ENCODE measurements around the gene TFAP2E. TPM values are rescaled to one million over a fixed set of nuclear protein-coding genes. Genes with fewer than 3 reads are reported as not detected.

Gene TFAP2E
- total RNA-seq, 2 experiments from 2014 or later: 0.17 to 0.76 TPM

DNA sequence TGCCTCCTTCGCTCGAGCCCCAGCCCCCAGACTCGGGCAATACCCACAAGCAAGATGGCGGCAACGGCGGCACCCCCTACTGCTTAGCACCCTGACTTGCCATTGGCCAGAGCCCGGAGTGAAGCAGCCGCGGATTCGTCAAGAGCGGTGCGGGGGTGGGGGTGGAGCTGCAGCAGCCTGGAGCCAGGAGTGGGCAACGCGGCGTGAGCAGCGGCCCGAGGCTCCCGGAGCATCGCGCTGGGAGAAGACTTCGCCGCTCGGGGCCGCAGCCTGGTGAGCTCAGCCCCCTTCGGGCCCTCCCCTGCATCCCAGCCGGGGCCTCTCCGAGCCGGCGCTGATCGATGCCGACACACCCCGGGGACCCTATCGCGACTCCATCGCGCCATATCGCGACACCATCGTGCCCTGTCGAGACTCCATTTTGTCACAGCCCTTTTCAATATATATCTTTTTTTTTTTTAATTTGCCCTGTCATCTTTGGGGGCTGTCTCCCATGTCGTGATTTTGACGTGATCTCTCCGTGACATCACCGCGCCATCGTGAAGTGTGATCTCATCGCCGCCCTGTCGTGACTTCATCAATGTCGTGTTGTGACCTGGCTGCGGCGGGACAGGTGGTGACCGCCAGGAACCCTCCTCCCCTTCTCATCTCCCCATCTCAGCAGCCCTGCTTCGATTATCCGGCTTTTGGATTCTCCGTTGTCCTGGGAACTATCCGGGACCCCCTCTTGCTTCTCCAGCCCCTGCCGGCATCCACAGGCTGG lies 15.3 kb upstream of the TFAP2E start, which contains the start of gene NCDN:
Gene NCDN, plus strand, starts transcription at position 189 of the 763 bp plus-strand sequence. Its CDS starts 392 bp downstream, at position 581.
- intact Hi-C loops (cut with micrococcal nuclease): loop anchor here (5.0 to 10.0 kb wide), 5 partner anchors 85 to 1917 kb away; partner anchors contain the start of genes PSMB2, SFPQ, ZC3H12A and ZMYM6
- peak within 1 kb of the TSS; percentile 97 for H3K4me3 Mint-ChIP-seq
- peaks cover 4% of the 10 kb centered on the region for H3K36me3 Mint-ChIP-seq
- peak; percentile 98 for DNase-seq
- no peaks in the 10 kb centered on the region for H3K9me3 Mint-ChIP-seq
- peaks cover 60% of the 10 kb centered on the region for H3K4me1 Mint-ChIP-seq (ENCODE audit: low read depth)
- ChIA-PET CTCF (interaction anchor here (0.6 to 9.2 kb wide), 7 partner anchors 11 to 169 kb away, joined by 3 to 138 read pairs (median 4); no protein-coding TSS in a partner anchor), POLR2A (interaction anchor here (1.0 to 2.9 kb wide), 6 partner anchors 13 to 212 kb away, joined by 3 to 21 read pairs (median 10); partner anchors contain the start of gene CLSPN)
- H3K27me3 Mint-ChIP-seq: no peaks in the 10 kb centered on the region
- peak within 1 kb of the TSS; percentile 95 for H3K27ac Mint-ChIP-seq

GRCh38 chr1:35558374-35559316 lies 14.5 kb upstream of the TFAP2E start:
- intact Hi-C loops (cut with micrococcal nuclease): loop anchor here (5.0 to 10.0 kb wide), 5 partner anchors 84 to 1916 kb away; partner anchors contain the start of genes PSMB2, SFPQ, ZC3H12A and ZMYM6
- H3K9me3 Mint-ChIP-seq: no peaks in the 10 kb centered on the region
- H3K27me3 Mint-ChIP-seq: no peaks in the 10 kb centered on the region
- DNase-seq: peak; percentile 45
- peaks cover 55% of the 10 kb centered on the region for H3K4me1 Mint-ChIP-seq (ENCODE audit: low read depth)
- H3K36me3 Mint-ChIP-seq: no peaks in the 10 kb centered on the region
- ChIA-PET POLR2A (interaction anchor here (1.0 to 1.4 kb wide), 2 partner anchors 19 to 53 kb away, joined by 4 to 5 read pairs; no protein-coding TSS in a partner anchor), CTCF (interaction anchor here (1.2 to 9.2 kb wide), 4 partner anchors 10 to 157 kb away, joined by 3 to 138 read pairs (median 6); no protein-coding TSS in a partner anchor)
- peak overlapping the region; percentile 97 for H3K4me3 Mint-ChIP-seq
- H3K27ac Mint-ChIP-seq: peak overlapping the region; percentile 95

GRCh38 chr1:35559317-35559944 lies 13.7 kb upstream of the TFAP2E start:
- intact Hi-C loops (cut with micrococcal nuclease): loop anchor here (5.0 to 10.0 kb wide), 5 partner anchors 83 to 1915 kb away; partner anchors contain the start of genes PSMB2, SFPQ, ZC3H12A and ZMYM6
- no peak for DNase-seq
- no peaks in the 10 kb centered on the region for H3K27me3 Mint-ChIP-seq
- CTCF ChIA-PET: interaction anchor here (1.2 to 9.2 kb wide), 5 partner anchors 9 to 156 kb away, joined by 3 to 138 read pairs (median 3); no protein-coding TSS in a partner anchor
- peaks cover 54% of the 10 kb centered on the region for H3K4me1 Mint-ChIP-seq (ENCODE audit: low read depth)
- H3K9me3 Mint-ChIP-seq: no peaks in the 10 kb centered on the region
- POLR2A ChIA-PET: interaction anchor here (0.6 to 1.4 kb wide), 3 partner anchors 8 to 53 kb away, joined by 4 to 5 read pairs (median 5); no protein-coding TSS in a partner anchor
- no peak overlapping the region for H3K4me3 Mint-ChIP-seq
- peaks cover 3% of the 10 kb centered on the region for H3K36me3 Mint-ChIP-seq
- peak overlapping the region; percentile 43 for H3K27ac Mint-ChIP-seq

DNA sequence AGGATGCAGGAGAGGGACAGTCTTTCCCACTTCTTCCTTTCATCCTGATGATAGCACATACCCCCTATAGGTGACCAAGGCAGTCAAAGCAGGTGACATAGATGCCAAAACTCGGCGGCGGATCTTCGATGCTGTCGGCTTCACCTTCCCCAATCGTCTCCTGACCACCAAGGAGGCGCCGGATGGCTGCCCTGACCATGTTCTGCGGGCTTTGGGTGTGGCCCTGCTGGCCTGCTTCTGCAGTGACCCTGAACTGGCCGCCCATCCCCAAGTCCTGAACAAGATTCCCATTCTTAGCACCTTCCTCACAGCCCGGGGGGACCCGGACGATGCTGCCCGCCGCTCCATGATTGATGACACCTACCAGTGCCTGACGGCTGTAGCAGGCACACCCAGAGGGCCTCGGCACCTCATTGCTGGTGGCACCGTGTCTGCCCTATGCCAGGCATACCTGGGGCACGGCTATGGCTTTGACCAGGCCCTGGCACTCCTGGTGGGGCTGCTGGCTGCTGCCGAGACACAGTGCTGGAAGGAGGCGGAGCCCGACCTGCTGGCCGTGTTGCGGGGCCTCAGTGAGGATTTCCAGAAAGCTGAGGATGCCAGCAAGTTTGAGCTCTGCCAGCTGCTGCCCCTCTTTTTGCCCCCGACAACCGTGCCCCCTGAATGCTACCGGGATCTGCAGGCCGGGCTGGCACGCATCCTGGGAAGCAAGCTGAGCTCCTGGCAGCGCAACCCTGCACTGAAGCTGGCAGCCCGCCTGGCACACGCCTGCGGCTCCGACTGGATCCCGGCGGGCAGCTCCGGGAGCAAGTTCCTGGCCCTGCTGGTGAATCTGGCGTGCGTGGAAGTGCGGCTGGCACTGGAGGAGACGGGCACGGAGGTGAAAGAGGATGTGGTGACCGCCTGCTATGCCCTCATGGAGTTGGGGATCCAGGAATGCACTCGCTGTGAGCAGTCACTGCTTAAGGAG lies 12.6 kb upstream of the TFAP2E start:
- peaks cover 6% of the 10 kb centered on the region for H3K36me3 Mint-ChIP-seq
- peaks cover 45% of the 10 kb centered on the region for H3K4me1 Mint-ChIP-seq (ENCODE audit: low read depth)
- POLR2A ChIA-PET: interaction anchor here (1.0 kb wide), 1 partner anchor 17 kb away, joined by 3 read pairs; no protein-coding TSS in a partner anchor
- intact Hi-C loops (cut with micrococcal nuclease): no loop called here
- H3K4me3 Mint-ChIP-seq: no peak overlapping the region
- no peaks in the 10 kb centered on the region for H3K9me3 Mint-ChIP-seq
- no peak for DNase-seq
- no peaks in the 10 kb centered on the region for H3K27me3 Mint-ChIP-seq
- H3K27ac Mint-ChIP-seq: no peak overlapping the region
- CTCF ChIA-PET: interaction anchor here (1.2 to 9.2 kb wide), 5 partner anchors 8 to 166 kb away, joined by 3 to 138 read pairs (median 4); no protein-coding TSS in a partner anchor

DNA sequence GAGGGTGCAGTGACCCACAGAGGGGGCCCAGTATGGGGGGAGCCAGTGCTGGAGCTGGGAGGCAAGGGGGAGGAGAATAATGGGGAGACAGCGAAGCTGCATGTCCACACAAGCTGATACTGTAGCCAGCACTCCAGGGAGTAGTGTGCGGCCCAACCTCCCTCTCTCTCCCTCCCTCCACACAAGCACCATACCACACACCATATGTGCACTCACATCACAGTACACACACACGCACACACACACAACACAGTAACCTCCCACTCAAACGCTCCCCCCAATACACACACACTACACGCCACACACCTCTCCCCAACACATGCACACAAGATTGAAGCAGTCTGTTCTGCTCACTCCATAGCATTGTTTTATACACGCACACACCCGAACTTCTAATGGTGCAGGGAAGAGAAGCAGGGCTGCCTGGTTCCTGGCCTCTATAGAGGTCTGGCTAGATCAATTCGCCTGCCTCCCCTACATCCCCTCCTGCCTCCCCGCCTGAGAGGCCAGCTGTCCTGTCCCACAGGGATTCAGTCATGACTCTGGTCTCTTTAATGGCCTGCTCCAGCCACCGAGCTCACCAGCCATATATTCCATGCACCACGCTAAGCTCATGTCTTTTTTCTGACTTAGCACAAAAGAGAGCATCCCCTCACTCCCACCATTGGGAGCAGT lies 11.7 kb upstream of the TFAP2E start:
- no peak overlapping the region for H3K27ac Mint-ChIP-seq
- CTCF ChIA-PET: interaction anchor here (1.5 to 9.2 kb wide), 3 partner anchors 56 to 165 kb away, joined by 4 to 138 read pairs (median 6); no protein-coding TSS in a partner anchor

GRCh38 chr1:35561972-35562680 lies 11.0 kb upstream of the TFAP2E start:
- Mint-ChIP-seq H3K4me3 (no peak overlapping the region), H3K9me3 (no peaks in the 10 kb centered on the region), H3K27me3 (no peaks in the 10 kb centered on the region), H3K36me3 (peaks cover 6% of the 10 kb centered on the region), H3K4me1 (ENCODE audit: low read depth) (peaks cover 32% of the 10 kb centered on the region), H3K27ac (no peak overlapping the region)
- ChIA-PET CTCF (interaction anchor here (1.5 to 9.2 kb wide), 3 partner anchors 56 to 165 kb away, joined by 4 to 138 read pairs (median 6); no protein-coding TSS in a partner anchor), POLR2A (interaction anchor here (0.9 to 1.0 kb wide), 2 partner anchors 16 to 110 kb away, joined by 3 to 4 read pairs; no protein-coding TSS in a partner anchor)
- intact Hi-C loops (cut with micrococcal nuclease): no loop called here
- peak; percentile 4 for DNase-seq

More for the DNA sequence above, 11.7 kb upstream of the TFAP2E start:
- Mint-ChIP-seq H3K4me3 (no peak overlapping the region), H3K36me3 (peaks cover 6% of the 10 kb centered on the region), H3K9me3 (no peaks in the 10 kb centered on the region), H3K4me1 (ENCODE audit: low read depth) (peaks cover 36% of the 10 kb centered on the region), H3K27me3 (no peaks in the 10 kb centered on the region)
- no peak for DNase-seq
- intact Hi-C loops (cut with micrococcal nuclease): no loop called here
- POLR2A ChIA-PET: interaction anchor here (0.6 to 1.0 kb wide), 3 partner anchors 16 to 305 kb away, joined by 3 to 4 read pairs (median 3); no protein-coding TSS in a partner anchor

- Mint-ChIP-seq H3K27ac (no peak overlapping the region), H3K36me3 (peaks cover 6% of the 10 kb centered on the region), H3K9me3 (no peaks in the 10 kb centered on the region), H3K4me3 (no peak overlapping the region), H3K4me1 (ENCODE audit: low read depth) (peaks cover 30% of the 10 kb centered on the region), H3K27me3 (no peaks in the 10 kb centered on the region)
- ChIA-PET POLR2A (interaction anchor here (0.5 kb wide), 1 partner anchor 15 kb away, joined by 3 read pairs; no protein-coding TSS in a partner anchor), CTCF (interaction anchor here (9.2 kb wide), 1 partner anchor 112 kb away, joined by 138 read pairs; no protein-coding TSS in a partner anchor)
- DNase-seq: peak; percentile 8
- intact Hi-C loops (cut with micrococcal nuclease): no loop called here
These were observed 9.9 kb upstream of the TFAP2E start for GRCh38 chr1:35563166-35563565.

- no peaks in the 10 kb centered on the region for H3K27me3 Mint-ChIP-seq
- no peak overlapping the region for H3K4me3 Mint-ChIP-seq
- H3K27ac Mint-ChIP-seq: peak overlapping the region; percentile 44
- peak; percentile 87 for DNase-seq
- H3K36me3 Mint-ChIP-seq: peaks cover 6% of the 10 kb centered on the region
- peaks cover 22% of the 10 kb centered on the region for H3K4me1 Mint-ChIP-seq (ENCODE audit: low read depth)
- H3K9me3 Mint-ChIP-seq: no peaks in the 10 kb centered on the region
- CTCF ChIA-PET: interaction anchor here (0.6 to 6.0 kb wide), 32 partner anchors 8 to 362 kb away, joined by 3 to 245 read pairs (median 4); partner anchors contain the start of genes CLSPN and KIAA0319L
- intact Hi-C loops (cut with micrococcal nuclease): loop anchor here (1.0 kb wide), 1 partner anchor 113 kb away; no protein-coding TSS in a partner anchor
- POLR2A ChIA-PET: interaction anchor here (1.5 to 1.6 kb wide), 2 partner anchors 113 to 151 kb away, joined by 4 to 5 read pairs; no protein-coding TSS in a partner anchor
These were observed 8.9 kb upstream of the TFAP2E start for GRCh38 chr1:35564037-35564883.

Measured in activated CD4-positive, alpha-beta memory T cell treated with anti-CD3 and anti-CD28 coated beads for 36 hours (primary cell).